Stimulated activated CD4-positive, alpha-beta T cell treated with anti-CD3 and anti-CD28 coated beads, TNF-alpha, amount 100 ng/mL, for 24 hours (primary cell): ENCODE results near the gene SP6.
A peak's percentile ranks its signal among the peaks of the same experiment; 100 is the strongest.

ENCODE experiments used
- DNase-seq, 3 experiments: peaks; one replicate each; pipeline ENCODE4 v3.0.0-alpha.2; 2020; ENCODE audit warnings: low read depth in 3 of 3

The SP6 gene

GRCh38 chr17:47836601-47837000, 14.4 kb downstream of the SP6 start:
- DNase-seq, result no peak

DNA sequence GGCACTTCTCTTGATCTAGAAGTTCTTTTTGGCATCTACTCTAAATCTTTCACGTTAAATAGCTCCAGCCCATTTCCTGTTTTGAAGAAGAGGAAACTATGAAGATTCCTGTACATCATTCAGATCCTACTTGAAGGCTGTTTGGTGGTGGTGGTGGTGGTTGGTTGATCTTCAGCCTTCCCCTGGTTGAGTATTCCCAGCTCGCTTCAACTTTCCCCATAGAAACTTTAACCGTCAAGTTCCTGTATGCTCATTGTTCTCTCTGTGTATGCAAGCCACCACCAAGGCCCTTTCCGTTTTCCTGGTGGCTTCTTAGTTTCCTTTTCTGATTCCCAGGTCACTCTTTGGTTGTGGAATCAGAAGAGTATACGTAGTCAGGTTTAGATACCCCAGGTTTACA, 16.2 kb downstream of the SP6 start:
- DNase-seq, result no peak

DNA sequence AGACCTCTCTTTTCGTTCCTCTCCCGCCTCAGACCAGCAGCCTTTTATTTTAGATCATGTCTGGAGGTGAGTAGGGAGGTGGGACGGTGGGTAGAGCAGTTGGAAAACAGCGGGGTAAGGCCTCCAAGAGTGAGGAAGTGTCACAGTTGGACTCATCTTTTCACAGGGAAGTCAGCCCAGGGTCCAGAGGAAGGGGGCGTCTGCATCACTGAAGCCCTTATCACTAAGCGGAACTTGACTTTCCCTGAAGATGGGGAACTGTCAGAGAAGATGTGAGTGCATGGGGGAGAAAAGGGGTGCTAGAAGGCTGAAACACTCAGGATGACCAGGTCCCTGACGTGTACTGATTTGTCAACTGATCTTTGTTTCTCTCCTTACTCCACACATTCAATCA, 19.0 kb downstream of the SP6 start:
- DNase-seq, result no peak

GRCh38 chr17:47831003-47831933, 19.7 kb downstream of the SP6 start, which contains the start of the genes LRRC46 and MRPL10:
Gene LRRC46, plus strand, starts transcription at chr17:47831670. Its CDS starts 320 bp downstream, at chr17:47831990.
Gene MRPL10, minus strand, starts transcription at chr17:47831541. Its CDS starts 30 bp downstream, at chr17:47831511.
- peak; percentile 89 to 94 (median 90) for DNase-seq

- DNase-seq, result no peak
Observed at GRCh38 chr17:47830396-47831002, 20.5 kb downstream of the SP6 start.

GRCh38 chr17:47829870-47830269, 21.1 kb downstream of the SP6 start:
- no peak for DNase-seq

DNA sequence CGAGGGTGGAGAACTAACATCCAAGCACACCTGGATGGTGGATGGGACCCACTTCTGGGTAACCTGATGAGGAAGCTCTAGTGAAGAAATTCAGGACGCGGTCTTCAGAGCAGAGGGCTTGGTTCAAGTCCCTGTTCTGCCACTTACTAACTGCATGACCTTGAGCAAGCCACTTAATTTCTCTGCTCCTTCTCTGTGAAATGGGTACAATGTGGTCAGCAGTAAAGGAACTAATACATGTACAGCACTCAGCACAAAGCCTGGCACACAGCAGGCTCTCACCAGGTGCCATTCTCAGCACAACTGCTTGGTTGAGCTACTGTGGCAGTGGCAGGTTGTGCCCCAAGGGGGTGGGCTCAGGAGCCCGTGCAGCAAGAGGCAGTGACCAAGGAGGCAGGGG, 27.4 kb downstream of the SP6 start:
- no peak for DNase-seq

DNA sequence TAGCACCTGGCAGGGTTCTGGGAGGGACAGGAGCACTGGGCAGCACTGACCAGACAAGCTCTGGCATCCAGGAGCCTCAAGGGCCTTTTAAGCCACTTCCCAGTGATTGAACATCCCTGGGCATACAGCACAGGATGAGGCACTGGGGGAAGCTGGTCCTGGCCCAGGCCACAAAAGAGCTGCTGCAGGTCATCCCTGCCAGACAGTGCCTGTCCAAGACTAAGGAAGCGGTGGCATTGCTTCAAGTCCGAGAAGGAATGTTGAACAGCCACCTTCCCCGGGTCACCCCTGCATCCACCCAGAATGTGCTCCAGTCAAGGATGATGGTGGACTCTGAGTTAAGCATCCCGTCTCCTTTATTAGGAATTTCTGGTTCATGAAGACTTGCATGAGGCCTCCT, 28.2 kb downstream of the SP6 start:
- DNase-seq, result no peak

DNA sequence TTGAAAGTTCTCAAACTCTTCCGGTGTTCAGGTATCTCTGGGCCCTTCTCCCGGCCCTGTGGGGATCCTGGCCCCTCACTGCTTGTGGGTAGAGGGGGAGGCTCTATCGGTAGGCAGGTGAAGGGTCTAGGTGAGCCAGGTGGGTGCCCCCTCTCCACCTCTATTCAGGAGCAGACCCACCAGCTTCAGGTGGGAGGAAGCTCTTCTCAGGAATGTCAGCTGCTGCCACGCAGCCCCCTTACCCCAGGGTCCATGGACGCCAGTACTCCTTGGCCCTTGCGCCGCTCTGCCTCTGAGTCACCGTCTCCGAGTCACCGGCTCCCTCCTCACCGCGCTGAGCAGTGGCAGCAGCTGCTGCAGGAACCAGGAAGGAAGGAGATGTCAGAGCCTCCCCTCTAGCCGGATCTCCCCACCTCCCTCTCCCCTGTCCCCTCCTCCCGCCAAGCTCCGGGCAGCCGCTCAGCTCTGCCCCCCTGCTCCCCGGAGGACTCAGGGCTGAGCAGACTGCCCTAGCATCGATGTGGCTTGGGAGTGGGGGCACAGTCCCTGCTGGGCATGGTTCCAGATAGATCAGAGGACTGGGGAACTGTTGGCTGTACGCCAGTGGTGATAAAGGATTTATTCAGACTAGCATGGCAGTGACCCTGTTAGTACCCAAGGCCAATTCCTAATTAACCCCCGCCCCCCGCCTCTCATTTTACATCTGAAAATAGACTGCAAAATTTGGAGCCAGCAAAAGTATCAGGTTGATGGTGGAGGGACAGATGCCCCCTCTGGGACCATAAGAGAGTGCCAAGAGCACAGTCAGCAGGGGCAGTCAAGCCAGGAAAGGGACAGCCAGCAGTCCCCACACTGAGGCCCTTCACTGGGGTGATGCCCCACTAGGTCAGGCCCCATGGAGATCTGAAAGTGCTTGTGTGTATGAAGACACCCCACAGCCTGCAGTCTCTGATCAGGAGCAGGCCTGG, 29.3 kb downstream of the SP6 start, which contains the start of gene OSBPL7:
Gene OSBPL7 (minus strand): TSS at position 371 of the 968 bp plus-strand sequence. CDS start 1,516 bp downstream, outside the sequence.
- DNase-seq, result peak in 2 of 3 experiments; percentile 45 to 73

GRCh38 chr17:47821031-47821423, 29.9 kb downstream of the SP6 start:
- DNase-seq, result no peak

GRCh38 chr17:47820033-47820789, 30.8 kb downstream of the SP6 start:
- DNase-seq, result no peak

- no peak for DNase-seq
Observed at GRCh38 chr17:47819475-47819874, 31.5 kb downstream of the SP6 start.

DNA sequence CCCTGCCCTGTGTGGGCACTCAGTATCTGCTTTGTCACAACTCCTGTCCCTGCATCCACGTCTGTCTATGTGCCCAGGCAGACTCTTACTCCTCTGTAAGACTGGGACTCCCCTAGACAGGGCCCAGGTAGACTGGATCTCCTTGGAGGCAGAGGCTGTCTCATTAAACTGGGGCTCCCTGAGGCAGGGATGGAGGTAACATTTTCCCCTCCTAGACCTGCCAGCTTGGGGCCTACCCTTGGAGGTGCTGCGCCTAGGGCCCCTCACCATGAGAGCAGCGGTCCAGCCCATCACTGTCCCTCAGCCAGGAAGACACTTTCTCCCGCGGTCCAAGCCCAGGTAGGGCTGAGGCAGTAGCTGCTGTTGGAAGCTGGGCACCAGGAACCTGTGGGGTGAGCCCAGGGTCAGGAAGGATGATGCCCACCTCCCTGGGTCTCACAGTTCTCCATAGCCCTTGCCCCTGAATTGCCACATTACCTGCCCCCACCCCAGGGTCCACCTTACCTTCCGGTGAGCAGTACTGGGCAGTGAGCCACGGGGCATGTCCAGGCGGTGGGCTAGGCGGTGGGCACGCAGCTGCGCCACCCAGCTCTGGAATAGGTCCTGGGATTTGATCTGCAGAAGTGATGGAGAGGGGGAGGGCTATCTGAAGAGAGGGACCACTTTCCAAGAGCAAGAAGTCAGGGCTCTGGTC, 32.8 kb downstream of the SP6 start:
- DNase-seq, result no peak

GRCh38 chr17:47816947-47817346, 34.0 kb downstream of the SP6 start:
- no peak for DNase-seq

- no peak for DNase-seq
Observed at GRCh38 chr17:47816111-47816735, 34.7 kb downstream of the SP6 start.

DNA sequence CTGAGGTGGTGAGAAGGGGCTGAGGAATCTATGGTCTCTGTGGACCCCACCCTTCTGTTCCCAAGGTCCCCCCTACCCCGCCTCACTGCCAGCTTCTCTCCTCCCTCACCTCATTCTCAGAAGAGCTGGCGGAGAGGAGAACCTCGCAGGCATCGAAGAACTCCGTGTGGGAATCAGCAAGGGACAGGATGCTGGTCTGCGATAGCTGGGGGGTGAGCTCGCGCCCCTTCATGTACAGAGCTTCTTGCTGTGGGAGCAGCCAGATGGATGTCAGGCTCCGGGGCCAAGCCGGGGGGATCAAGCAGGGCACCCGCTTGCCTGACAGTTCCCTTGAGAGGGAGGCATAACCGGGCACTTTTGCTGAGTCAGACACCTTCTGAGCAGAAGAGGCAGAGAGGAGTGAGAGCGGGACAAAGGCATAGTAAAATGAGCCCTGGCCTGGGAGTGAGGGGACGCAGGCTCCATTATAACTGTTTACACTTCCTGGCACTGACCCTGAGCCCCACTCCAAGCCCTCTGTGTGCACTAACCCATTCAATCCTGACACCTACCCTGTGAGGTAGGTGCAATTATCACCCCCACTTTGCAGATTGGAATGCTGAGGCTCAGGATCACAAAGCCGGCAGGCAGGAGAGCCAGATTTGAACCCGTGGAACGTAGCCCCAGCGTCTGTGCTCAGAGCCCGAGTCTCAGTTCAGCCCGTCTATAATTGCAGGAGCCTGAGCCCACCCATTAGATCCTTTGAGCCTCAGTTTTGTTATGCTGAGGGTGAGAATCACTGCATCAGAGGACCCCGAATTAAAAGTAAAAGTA, 35.7 kb downstream of the SP6 start:
- DNase-seq, result no peak

DNA sequence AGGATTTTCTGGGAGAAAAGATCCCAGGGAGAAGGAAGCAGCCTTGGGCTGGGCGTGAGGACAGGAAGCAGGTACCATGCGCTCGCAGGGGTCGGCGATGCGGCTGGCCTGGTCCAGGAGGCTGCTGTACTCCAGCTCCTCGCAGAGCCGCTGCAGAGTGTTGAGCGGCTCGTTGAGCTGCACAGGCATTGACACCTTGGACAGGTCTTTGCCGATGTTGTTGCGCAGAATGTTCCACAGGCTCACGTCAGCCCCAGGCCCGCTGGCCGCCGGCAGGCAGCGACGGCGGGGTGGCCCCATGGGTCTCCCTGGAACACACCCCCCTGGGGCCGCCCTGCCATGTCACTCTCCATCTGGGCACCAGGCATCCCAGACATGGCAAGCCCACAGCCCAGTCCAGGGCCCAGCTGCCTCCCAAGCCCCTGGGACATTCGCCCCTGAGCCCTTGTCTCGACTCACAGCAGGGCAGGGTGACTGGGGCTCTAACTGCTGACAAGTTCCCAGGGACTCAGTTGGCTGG, 37.4 kb downstream of the SP6 start:
- no peak for DNase-seq

DNA sequence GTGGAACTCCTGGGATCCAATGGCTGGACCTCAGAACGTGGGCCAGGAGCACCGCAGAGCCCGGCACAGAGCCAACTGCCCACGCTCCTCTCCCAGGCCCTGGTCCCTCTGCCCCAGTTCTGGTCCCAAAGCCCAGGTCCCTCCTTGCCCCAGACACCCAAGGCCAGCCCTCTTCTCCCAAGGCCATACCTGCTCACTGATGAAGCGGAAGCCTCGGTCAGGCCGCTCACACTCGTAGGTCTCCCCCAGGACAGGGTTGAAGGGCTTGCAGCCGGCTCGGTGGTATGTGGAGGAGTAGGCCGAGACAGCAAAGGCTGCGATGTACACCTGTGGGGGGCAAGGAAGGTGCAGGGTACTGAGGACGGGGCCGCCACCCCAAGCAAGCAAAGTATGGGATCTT, 37.9 kb downstream of the SP6 start:
- no peak for DNase-seq
